ENCODE data around the gene LCNL1.

Gene LCNL1

GRCh38 chr9:136947028-136947891, 35.5 kb upstream of the LCNL1 start:
- no peak for DNase-seq (ENCODE audit: low spot score)

GRCh38 chr9:136947955-136948510, 34.8 kb upstream of the LCNL1 start:
- peak; percentile 57 for DNase-seq (ENCODE audit: low spot score)

GRCh38 chr9:136949239-136949816, 33.5 kb upstream of the LCNL1 start:
- DNase-seq (ENCODE audit: low spot score), result no peak

DNA sequence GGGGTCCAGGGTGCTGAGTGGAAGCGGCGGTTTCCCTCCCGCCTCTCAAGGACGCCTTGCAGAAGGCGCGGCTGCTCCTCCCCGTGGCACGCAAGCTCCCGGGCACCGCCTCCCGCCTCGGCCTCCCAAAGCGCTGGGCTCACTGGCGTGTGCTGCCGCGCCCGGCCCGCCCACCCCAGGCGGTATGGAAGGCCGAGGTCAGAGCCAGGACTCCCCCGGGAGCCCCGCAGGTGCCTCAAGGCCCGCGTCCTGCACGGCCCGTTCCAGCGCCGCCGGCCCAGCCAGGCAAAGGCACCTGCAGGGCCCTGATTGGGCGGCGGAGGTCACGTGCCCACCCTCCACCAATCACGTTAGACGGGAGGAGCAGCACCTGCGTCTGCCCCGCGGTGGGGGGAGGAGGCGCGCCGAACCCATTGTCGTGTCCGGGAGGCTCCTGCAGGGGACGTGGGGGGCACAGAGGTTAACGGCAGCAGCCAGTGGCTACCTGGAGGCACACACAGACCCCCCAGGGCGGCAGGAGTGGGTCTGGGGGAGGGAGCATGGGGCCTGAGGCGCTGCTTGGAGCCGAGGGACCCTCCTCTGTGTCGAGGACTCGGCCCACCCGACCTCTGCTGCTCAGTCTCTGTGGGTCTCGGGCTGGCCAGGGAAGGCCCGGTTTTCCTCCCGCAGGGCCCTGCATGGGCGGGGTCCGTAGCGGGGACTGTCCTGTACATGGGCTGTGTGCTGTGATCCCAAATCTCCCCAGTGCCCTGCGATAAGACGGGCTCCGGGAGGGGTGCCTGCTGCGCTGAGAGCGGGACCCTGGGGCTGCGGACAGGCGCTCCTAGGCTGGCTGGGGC, 32.8 kb upstream of the LCNL1 start:
- peak; percentile 100 for DNase-seq (ENCODE audit: low spot score)

DNA sequence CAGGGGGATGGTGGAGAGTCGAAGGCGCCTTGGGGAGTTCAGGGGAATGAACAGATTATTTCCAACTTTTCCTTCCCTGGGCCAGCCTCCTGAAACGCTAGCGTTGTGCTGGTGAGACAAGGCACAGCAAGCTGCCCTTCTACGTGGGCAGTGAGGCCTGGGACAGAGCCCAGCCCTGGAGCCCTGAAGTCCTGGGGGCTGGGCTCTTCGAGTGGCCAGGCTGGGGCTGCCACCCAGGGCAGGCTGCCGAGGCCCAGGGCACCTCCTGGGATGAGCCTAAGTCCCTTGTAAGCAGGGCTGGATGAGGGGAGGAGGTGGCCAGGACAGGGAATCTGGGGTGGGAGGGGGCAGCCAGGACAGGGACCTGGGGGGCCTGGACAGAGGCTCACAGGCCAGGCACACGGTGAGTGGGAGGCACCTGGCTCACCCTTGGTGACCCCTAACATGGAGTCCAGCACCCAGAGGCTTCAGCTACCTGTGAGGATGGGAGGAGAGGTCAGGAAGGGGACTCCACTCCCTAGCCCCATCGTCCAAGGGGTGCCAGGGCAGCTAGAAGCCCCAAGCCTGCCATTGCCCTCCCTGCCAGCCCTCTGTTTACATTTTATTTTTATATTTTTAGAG, 32.0 kb upstream of the LCNL1 start:
- no peak for DNase-seq (ENCODE audit: low spot score)

- DNase-seq (ENCODE audit: low spot score), result no peak
Measured at GRCh38 chr9:136951541-136952320, 31.1 kb upstream of the LCNL1 start, which contains the start of gene LCN12. TSS of gene LCN12 (plus strand) at chr9:136952273. CDS start at chr9:136952328, 55 bp downstream.

DNA sequence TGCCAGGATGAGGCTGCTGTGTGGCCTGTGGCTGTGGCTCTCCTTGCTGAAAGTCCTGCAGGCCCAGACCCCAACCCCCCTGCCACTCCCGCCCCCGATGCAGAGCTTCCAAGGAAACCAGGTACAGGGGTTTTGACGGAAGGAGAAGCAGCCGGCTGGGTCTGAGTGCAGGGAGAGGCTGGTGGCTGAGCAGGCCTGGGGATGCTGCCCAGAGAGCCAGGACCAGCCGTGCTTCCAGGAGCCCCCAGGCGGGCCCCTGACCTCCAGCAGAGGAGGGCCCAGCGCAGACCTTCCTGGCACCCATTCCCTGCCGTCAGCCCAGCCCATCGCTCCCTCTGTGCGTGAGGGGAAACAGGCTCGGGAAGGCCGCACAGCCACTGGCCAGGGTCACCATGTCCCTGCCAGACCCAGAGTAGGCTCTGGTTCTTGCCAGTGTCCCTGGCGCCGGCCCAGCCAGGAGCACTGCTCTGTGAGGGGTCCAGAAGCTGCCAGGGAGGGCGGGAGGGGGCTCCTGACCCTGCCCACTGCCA, 30.4 kb upstream of the LCNL1 start:
- no peak for DNase-seq (ENCODE audit: low spot score)

- no peak for DNase-seq (ENCODE audit: low spot score)
Measured at GRCh38 chr9:136952876-136953770, 29.7 kb upstream of the LCNL1 start.

DNA sequence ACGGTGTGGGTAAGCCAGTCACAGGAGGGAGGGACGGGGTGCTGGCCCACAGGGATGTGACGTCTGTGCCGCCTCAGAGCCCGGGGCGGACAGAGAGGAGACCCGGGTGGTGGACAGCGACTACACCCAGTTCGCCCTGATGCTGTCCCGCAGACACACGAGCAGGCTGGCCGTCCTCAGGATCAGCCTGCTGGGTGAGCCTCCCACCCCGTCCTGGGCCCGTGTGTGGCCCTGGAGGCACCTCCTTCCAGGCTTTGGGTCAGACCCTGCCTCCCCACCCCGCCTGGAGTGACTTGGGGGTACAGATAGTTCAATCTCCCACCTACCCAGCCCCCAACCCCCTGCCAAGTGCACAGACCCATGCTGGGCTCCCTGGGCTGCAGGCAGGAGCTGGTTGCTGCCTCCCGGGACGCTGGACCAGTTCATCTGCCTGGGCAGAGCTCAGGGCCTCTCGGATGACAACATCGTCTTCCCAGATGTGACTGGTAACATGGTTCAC, 29.0 kb upstream of the LCNL1 start:
- DNase-seq (ENCODE audit: low spot score), result no peak

DNA sequence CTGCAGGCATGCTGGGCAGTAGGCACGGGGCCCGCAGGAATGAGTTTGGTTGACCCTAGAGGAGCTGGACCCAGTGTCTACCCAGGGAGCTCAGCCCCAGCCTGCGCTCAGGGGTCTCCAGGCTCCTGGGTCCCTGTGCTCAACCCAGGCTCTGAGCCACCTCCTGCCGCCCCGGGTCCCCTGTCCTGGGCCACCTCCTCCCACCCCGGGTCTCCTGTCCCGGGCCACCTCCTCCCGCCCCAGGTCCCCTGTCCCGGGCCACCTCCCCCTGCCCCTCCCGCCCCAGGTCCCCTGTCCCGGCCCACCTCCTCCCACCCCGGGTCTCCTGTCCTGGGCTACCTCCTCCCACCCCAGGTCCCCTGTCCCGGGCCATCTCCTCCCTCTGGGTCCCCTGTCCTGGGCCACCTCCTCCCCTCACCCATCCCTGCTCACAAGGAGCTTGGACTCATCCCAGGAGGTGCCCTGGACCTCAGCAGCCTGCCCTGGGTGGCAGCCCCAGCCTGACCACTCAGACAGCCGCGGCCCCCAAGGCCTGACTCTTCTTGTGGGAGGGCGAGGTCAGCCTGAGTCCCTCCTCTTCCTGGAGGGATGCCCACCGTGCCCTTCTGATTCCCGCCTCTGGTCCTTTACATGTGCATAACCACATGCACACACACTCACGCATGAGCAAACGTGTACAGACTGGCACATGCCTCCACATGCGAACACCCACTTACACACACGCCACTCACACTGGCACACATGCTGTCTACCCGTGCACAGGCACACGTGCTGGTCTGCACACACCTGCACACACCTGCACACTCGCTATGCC, 28.3 kb upstream of the LCNL1 start:
- DNase-seq (ENCODE audit: low spot score), result no peak

GRCh38 chr9:136955202-136955942, 27.4 kb upstream of the LCNL1 start:
- no peak for DNase-seq (ENCODE audit: low spot score)

- DNase-seq (ENCODE audit: low spot score), result no peak
Measured at GRCh38 chr9:136955943-136956335, 26.9 kb upstream of the LCNL1 start.

GRCh38 chr9:136956604-136957003, 26.2 kb upstream of the LCNL1 start:
- DNase-seq (ENCODE audit: low spot score), result no peak

- no peak for DNase-seq (ENCODE audit: low spot score)
Measured at GRCh38 chr9:136957461-136957860, 25.3 kb upstream of the LCNL1 start.

GRCh38 chr9:136957901-136958300, 24.9 kb upstream of the LCNL1 start:
- no peak for DNase-seq (ENCODE audit: low spot score)

GRCh38 chr9:136958473-136958872, 24.3 kb upstream of the LCNL1 start:
- DNase-seq (ENCODE audit: low spot score), result no peak

GRCh38 chr9:136958898-136959850, 23.6 kb upstream of the LCNL1 start:
- no peak for DNase-seq (ENCODE audit: low spot score)
